Aorta (tissue), 5 donors: ENCODE data around the gene STK10. TPM values are rescaled to one million over a fixed set of nuclear protein-coding genes. Genes with fewer than 3 reads are reported as not detected.
"Not testable (repeated sequence)": the region's sequence is repeated elsewhere in the genome, so short reads cannot be mapped to it uniquely, and the experiment has no call there.

Source experiments
- ATAC-seq: fragments of 200-7000 bp; cut with Tn5 transposase; one replicate; pipeline ENCODE4 v1.9.1; 2022; ENCODE audit warnings: moderate library complexity; ENCODE audit not compliant: low FRiP score
- DNase-seq, 2 donors: peaks; one replicate each; pipeline ENCODE4 v3.0.0-alpha.2; 2020
- H3K27ac ChIP-seq, 2 donors: one replicate each; pipeline ENCODE4 v1.5.1; 2013; ENCODE audit warnings: low read length in 2 of 2, mild to moderate bottlenecking in 2 of 2, moderate library complexity in 2 of 2, control low read depth in 1 of 2, inconsistent platforms in 1 of 2, low read depth in 1 of 2
- H3K27me3 ChIP-seq, 2 donors: one replicate each; pipeline ENCODE4 v1.6.1; 2013; ENCODE audit warnings: control low read depth in 1 of 2, low read length in 1 of 2, mild to moderate bottlenecking in 1 of 2, moderate library complexity in 1 of 2; ENCODE audit not compliant: insufficient read depth in 2 of 2, control insufficient read depth in 1 of 2
- H3K36me3 ChIP-seq, 2 donors: one replicate each; pipeline ENCODE4 v1.6.1; 2013; ENCODE audit warnings: control low read depth in 1 of 2, low read length in 1 of 2, mild to moderate bottlenecking in 1 of 2; ENCODE audit not compliant: insufficient read depth in 2 of 2, control insufficient read depth in 1 of 2
- H3K4me1 ChIP-seq, 2 donors: one replicate each; pipeline ENCODE4 v1.6.1; 2013; ENCODE audit warnings: low read length in 2 of 2, control low read depth in 1 of 2, mild to moderate bottlenecking in 1 of 2, moderate library complexity in 1 of 2; ENCODE audit not compliant: insufficient read depth in 2 of 2, control insufficient read depth in 1 of 2
- H3K4me3 ChIP-seq, 2 donors: one replicate each; pipeline ENCODE4 v1.5.1; 2013; ENCODE audit warnings: low read length in 2 of 2, control low read depth in 1 of 2, mild to moderate bottlenecking in 1 of 2
- H3K9me3 ChIP-seq: one replicate; pipeline ENCODE4 v1.6.1; 2013; ENCODE audit warnings: mild to moderate bottlenecking, low read length; ENCODE audit not compliant: control insufficient read depth
- WGBS, 2 donors: extraction: QIAGEN DNeasy Blood & Tissue Kit; methylation state at CpG; one replicate each; pipeline ENCODE4 v1.1.7; 2013; 5-methylcytosine and 5-hydroxymethylcytosine counted together
- intact Hi-C, 2 donors: fragments of 100-400 bp; cut with DNase I; formaldehyde crosslinking; loops; one replicate each; pipeline versions ENCODE4 v1.14.2 to v1.15.0; 2022
- polyA plus RNA-seq, 2 donors: library from polyadenylated mRNA; stranded (reverse); fragments of 200-250 nt; gene quantifications; one replicate each; pipeline ENCODE4 v1.2.3, GENCODE V29; 2013
- total RNA-seq, 2 donors: library from RNA; stranded (reverse); fragmentation: NEBNext Ultra II Directional; extraction: Animal tissue kit (Norgen Biotek cat#: 25700); gene quantifications; one replicate each; pipeline ENCODE4 v1.2.1, GENCODE V29; 2021
- donor health status: healthy with polysubstance abuse.
- donor health status: Bipolar disorder and iron deficiency.
- donor health status: DM: no; HTN: no; CAD: no.
- donor health status: DM: no; HTN: no; CAD: no.
- donor health status: DM: yes; HTN: yes; CAD: no.

The STK10 gene
- total and polyA plus RNA-seq, 4 donors, result 4.1 to 67.7 (median 18.8) TPM

DNA sequence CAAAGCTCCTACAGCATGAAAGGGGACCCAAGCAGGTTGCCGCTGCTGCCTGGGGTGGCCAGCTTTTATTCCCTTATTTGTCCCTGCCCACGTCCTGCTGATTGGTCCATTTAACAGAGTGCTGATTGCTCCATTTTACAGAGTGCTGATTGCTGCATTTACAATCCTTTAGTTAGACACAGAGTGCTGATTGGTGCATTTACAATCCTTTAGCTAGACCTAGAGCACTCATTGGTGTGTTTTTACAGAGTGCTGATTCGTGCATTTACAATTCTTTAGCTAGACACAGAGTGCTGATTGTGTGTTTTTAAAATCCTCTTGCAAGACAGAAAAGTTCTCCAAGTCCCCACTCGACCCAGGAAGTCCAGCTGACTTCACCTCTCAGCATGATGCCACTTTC is 9.8 kb upstream of the STK10 start:
- 81 to 82% methylated on average over 4 of the region's 4 CpGs for WGBS, 2 donors
- H3K4me1 ChIP-seq, H3K27ac ChIP-seq, H3K4me3 ChIP-seq, H3K27me3 ChIP-seq, ATAC-seq, DNase-seq, H3K9me3 ChIP-seq, H3K36me3 ChIP-seq, intact Hi-C loops: not testable (repeated sequence)

DNA sequence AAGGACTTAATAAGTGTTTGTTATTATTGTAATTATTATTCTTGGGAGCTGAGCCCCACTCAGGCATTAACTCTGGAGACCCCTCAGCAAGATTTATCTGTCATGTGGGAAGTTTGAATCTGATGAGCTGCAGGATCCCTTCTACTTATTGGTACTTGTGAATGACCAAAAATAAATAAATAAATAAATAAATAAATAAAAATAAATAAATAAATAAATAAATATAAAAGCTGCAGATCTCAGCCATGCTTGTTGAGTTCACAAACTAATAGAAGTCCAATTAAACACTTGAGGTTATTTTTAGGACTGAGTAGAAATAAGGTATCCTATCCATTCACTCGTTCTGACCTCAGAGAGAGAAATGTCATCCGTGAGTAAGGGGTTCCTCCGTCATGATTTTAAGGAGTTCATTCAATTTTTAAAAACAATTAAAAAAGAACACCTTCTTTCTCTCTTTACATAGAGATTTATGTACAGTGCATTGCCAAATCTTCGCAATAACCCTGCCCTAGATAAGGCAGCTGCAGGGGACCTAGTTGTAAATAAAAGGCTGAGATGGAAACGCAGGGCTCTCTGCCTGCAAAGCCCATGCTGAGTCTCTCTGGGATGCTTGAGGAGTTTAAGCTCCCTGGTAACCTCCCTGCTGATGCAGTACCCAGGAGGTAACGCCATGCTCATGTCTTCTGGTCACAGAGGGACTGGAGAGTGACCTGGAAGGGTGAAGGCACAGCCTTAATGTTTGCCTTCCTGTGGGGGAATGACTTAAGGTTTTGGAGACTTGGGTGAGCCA is 7.2 kb upstream of the STK10 start:
- H3K36me3 ChIP-seq, result no peaks in the 10 kb centered on the region
- H3K27me3 ChIP-seq, result no peaks in the 10 kb centered on the region
- ATAC-seq (no peak), DNase-seq (no peak)
- H3K27ac ChIP-seq, result no peak overlapping the region
- H3K4me1 ChIP-seq, result no peaks in the 10 kb centered on the region
- WGBS, 2 donors, result 65 to 75% methylated on average over 6 of the region's 6 CpGs
- intact Hi-C loops, result no loop called here
- H3K9me3 ChIP-seq, result no peaks in the 10 kb centered on the region
- no peak overlapping the region for H3K4me3 ChIP-seq

DNA sequence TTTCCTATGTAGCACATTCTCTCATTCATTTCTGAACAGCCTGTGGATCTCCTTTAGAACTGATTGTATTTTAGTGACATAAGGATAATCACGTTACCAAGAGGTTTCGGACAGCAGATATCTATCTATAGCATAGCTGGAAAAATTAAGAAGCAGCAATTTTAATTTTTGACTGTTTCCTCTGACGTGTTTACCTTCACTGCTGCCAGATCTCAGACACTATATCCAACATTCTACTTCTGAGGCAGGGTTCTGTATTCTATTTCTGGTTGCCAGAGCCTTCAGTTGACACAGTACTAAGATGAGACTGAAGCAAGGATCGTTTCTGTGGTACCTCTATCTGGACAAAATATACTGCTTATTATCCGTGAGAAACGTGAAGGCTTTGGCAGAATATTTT is 5.8 kb upstream of the STK10 start, which contains the start of gene EFCAB9:
Gene EFCAB9, plus strand, starts transcription at position 301 of the 400 bp plus-strand sequence. Its CDS starts 1 bp downstream, at position 302.
- ATAC-seq (no peak), DNase-seq (no peak)
- Histone ChIP-seq H3K9me3 (no peaks in the 10 kb centered on the region), H3K4me1 (no peaks in the 10 kb centered on the region), H3K36me3 (no peaks in the 10 kb centered on the region), H3K27me3 (no peaks in the 10 kb centered on the region), H3K27ac (no peak within 1 kb of the TSS), H3K4me3 (no peak within 1 kb of the TSS)
- intact Hi-C loops, result no loop called here
- WGBS, 2 donors, result 65 to 69% methylated on average over 6 of the region's 6 CpGs

DNA sequence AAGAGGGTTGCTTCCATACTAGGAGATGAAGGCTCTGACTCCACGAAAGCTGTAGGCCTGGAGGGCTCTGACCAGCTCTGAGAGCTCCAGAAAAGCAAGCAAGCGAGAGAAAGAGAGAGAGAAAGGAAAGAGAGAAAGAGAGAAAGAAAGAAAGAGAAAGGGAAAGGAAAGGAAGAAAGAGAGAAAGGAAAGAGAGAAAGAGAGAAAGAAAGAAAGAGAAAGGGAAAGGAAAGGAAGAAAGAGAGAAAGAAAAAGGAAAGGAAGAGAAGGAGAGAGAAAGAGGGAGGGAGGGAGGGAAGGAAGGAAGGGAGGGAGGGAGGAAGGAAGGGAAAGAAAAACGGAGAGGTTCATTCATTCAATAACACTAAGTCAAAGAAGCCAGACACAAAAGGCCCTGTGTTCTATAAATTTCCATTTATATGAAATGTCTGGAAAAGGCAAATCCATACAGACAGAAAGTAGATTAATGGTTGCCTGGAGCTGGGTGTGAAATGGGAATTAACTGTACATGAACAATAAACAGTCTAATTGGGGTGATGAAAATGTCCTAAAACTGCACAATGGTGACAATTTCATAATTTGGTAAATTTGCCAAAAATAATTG is 1.8 kb upstream of the STK10 start:
- Histone ChIP-seq H3K27ac (no peak overlapping the region), H3K36me3 (no peaks in the 10 kb centered on the region), H3K27me3 (no peaks in the 10 kb centered on the region), H3K4me1 (no peaks in the 10 kb centered on the region), H3K4me3 (no peak overlapping the region), H3K9me3 (no peaks in the 10 kb centered on the region)
- DNase-seq, result no peak
- no peak for ATAC-seq
- 63 to 73% methylated on average over 3 of the region's 3 CpGs for WGBS, 2 donors
- intact Hi-C loops, result loop anchor here (2.0 to 10.0 kb wide), 5 partner anchors 82 to 775 kb away; partner anchors contain the start of genes FGF18 (in 1 of the 2) and UBTD2 (in 1 of the 2)

DNA sequence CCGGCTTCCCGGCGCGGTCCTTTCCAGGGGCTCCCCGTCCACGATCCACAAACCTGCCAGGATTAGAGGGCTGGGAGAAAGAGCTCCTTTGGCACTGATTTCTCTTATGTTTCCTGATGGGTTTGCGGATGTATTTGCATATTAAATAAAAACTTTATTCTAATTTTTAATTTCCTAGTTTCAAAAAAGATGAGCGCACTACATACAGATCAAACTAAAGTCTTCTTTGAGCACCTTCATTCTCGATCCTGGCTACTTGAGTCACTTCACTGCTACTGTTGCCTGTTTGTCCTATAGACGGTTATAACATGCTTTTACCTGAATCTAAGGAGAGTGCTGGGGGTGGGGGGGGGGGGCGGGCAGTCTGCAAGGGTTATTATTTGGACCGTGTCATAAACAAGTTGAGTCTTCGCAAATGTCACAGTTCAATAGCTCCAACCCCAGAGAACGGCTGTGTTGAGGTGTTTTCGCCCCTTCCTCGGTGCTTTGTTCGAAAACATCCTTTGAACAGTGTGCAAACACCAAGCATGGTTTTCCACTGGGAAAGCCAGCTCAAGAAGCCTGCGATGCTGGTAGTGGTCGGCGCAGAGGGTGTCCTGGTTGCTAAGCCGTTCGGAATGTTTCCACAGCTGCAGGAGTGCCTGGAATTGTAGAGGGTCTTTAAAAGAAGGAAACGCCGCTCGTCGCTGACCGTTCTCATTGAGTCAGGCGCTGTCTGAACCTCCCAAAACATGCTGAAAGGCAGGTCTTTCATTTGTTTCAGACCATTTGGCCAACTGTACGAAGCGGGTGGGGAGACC is 1.1 kb upstream of the STK10 start:
- no peaks in the 10 kb centered on the region for H3K27me3 ChIP-seq
- ATAC-seq (no peak), DNase-seq (peak in 1 of 2 donors; percentile 53)
- no peak overlapping the region for H3K4me3 ChIP-seq
- H3K27ac ChIP-seq, result no peak overlapping the region
- intact Hi-C loops, result loop anchor here (2.0 to 10.0 kb wide), 5 partner anchors 82 to 774 kb away; partner anchors contain the start of genes FGF18 (in 1 of the 2) and UBTD2 (in 1 of the 2)
- no peaks in the 10 kb centered on the region for H3K36me3 ChIP-seq
- H3K4me1 ChIP-seq, result no peaks in the 10 kb centered on the region
- no peaks in the 10 kb centered on the region for H3K9me3 ChIP-seq
- WGBS, 2 donors, result 38 to 41% methylated on average over 30 of the region's 30 CpGs

DNA sequence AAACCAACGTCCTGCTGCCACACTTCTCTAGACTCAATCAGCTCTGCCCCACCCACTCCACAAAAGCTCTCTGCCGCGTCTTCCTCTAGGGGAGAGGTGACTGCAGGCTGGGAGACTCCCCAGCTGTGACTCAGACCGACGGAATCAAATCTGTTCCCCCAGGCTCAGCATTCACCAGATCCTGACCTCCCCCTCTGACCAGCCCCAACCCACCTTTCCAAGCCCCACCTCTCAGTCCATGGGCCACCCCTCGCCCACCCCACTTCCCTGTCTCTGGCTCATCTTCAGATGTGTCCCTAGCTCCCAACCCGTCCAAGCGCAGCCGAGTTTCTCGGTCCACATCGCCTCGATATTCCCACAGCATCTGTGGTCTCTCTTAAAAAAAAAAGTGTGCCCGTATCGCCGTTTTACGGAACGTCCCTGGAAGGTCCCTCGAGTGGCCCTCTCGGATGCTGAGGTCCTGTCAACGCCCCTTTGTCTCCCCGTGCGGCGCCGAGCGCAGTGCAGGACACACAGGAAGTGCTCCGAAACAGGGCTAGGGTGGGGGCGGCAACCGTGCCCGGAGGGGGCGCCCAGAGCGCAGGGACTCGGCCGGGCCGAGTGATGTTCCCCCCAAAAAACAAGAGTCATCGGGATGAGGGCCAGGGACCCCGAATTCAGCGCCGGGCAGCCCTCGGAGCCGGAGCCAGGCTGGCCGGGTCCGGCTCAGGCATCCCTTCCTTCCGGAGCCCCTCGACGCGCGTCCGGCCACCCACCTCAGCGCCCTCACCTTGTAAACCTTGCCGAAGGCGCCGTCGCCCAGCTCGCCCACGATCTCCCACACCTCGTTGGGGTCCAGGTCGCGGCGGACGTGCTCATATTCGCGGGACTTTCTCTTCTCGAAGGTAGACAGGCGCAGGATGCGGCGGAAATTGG is 649 bp downstream of the STK10 start:
- Histone ChIP-seq H3K4me3 (peak overlapping the region; percentile 43 to 64), H3K27ac (peak overlapping the region in 1 of 2 donors; percentile 14), H3K4me1 (no peaks in the 10 kb centered on the region), H3K27me3 (no peaks in the 10 kb centered on the region), H3K36me3 (no peaks in the 10 kb centered on the region), H3K9me3 (no peaks in the 10 kb centered on the region)
- WGBS, 2 donors, result 0 to 1% methylated on average over 66 of the region's 66 CpGs
- intact Hi-C loops, result loop anchor here (2.0 to 10.0 kb wide), 5 partner anchors 80 to 773 kb away; partner anchors contain the start of genes FGF18 (in 1 of the 2) and UBTD2 (in 1 of the 2)
- DNase-seq, result peak; percentile 81 to 88
- ATAC-seq, result peak; percentile 34

DNA sequence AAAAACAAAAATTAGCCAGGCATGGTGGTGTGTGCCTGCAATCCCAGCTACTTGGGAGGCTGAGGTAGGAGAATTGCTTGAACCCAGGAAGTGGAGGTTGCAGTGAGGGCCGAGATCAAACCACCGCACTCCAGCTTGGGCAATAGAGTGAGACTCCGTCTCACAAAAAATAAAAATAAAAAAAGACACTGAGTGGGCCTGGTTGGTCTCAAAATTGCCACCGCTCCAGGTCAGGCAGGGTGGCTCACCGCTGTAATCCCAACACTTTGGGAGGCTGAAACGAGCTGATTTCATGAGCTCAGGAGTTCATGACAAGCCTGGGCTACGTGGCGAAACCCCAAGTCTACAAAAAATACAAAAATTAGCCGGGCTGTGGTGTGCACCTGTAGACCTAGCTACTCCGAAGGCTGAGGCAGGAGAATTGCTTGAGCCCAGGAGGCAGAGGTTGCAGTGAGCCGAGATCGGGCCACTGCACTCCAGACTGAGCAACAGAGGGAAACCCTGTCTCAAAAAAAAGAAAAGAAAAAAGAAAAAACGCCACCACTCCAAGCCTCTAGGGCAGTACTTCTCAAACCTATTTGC is 1.8 kb downstream of the STK10 start:
- no peaks in the 10 kb centered on the region for H3K4me1 ChIP-seq
- no peaks in the 10 kb centered on the region for H3K27me3 ChIP-seq
- ATAC-seq (no peak), DNase-seq (no peak)
- WGBS, 2 donors, result 92% methylated on average over 13 of the region's 13 CpGs
- no peaks in the 10 kb centered on the region for H3K9me3 ChIP-seq
- no peak overlapping the region for H3K27ac ChIP-seq
- intact Hi-C loops, result loop anchor here (5.0 to 10.0 kb wide), 4 partner anchors 79 to 771 kb away; partner anchors contain the start of genes FGF18 (in 1 of the 2) and UBTD2 (in 1 of the 2)
- no peak overlapping the region for H3K4me3 ChIP-seq
- no peaks in the 10 kb centered on the region for H3K36me3 ChIP-seq
